ENCODE results near the gene JOSD1. TPM values are rescaled to one million over a fixed set of nuclear protein-coding genes. Genes with fewer than 3 reads are reported as not detected.

Gene JOSD1
- total and polyA plus RNA-seq, 2 donors (not counting 3 experiments of a cell fraction or from before 2014, with no cell fraction given) = 61.7 to 73.1 TPM

GRCh38 chr22:38727123-38727522 lies 26.4 kb upstream of the JOSD1 start:
- H3K9ac ChIP-seq (replicated peaks; ENCODE audit: extremely low read depth, insufficient read depth, low read length) = no peak overlapping the region
- H4K20me1 ChIP-seq (replicated peaks; ENCODE audit: control insufficient read depth, extremely low read depth, insufficient read depth, low read length) = no peaks in the 10 kb centered on the region
- no peaks in the 10 kb centered on the region for H3K9me3 ChIP-seq (replicated peaks; ENCODE audit: control insufficient read depth, insufficient read depth, low read length)
- no peaks in the 10 kb centered on the region for H3K9me1 ChIP-seq (replicated peaks; ENCODE audit: control insufficient read depth, extremely low read depth, insufficient read depth, low read length)
- H3K4me3 ChIP-seq (replicated peaks in 1 of 3; ENCODE audit: insufficient read depth in 1 of 3, low read depth in 1 of 3, low read length in 3 of 3) = no peak overlapping the region
- ChIA-PET CTCF (no interaction called here), POLR2A (interaction anchor here (0.6 kb wide), 1 partner anchor 64 kb away, joined by 5 read pairs; no protein-coding TSS in a partner anchor)
- TF ChIP-seq MAX (IDR thresholded peaks at IDR 0.05; ENCODE audit: insufficient read depth, insufficient read length) = no peak
- no peak for TF ChIP-seq JUN (IDR thresholded peaks at IDR 0.05; ENCODE audit: borderline replicate concordance, insufficient read depth, insufficient read length, low read depth)
- no peak for TF ChIP-seq POLR2AphosphoS5 (IDR thresholded peaks at IDR 0.05; ENCODE audit: insufficient read depth, low read depth, low read length)
- no peak for TF ChIP-seq FOS (IDR thresholded peaks at IDR 0.05; ENCODE audit: borderline replicate concordance, insufficient read depth, low read length)
- TF ChIP-seq POLR2A (IDR thresholded peaks at IDR 0.05; ENCODE audit: low read depth, low read length) = no peak
- TF ChIP-seq MYC (IDR thresholded peaks at IDR 0.05; ENCODE audit: low read depth, low read length) = no peak
- TF ChIP-seq, protein P1, sequence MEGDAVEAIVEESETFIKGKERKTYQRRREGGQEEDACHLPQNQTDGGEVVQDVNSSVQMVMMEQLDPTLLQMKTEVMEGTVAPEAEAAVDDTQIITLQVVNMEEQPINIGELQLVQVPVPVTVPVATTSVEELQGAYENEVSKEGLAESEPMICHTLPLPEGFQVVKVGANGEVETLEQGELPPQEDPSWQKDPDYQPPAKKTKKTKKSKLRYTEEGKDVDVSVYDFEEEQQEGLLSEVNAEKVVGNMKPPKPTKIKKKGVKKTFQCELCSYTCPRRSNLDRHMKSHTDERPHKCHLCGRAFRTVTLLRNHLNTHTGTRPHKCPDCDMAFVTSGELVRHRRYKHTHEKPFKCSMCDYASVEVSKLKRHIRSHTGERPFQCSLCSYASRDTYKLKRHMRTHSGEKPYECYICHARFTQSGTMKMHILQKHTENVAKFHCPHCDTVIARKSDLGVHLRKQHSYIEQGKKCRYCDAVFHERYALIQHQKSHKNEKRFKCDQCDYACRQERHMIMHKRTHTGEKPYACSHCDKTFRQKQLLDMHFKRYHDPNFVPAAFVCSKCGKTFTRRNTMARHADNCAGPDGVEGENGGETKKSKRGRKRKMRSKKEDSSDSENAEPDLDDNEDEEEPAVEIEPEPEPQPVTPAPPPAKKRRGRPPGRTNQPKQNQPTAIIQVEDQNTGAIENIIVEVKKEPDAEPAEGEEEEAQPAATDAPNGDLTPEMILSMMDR (IDR thresholded peaks at IDR 0.05; ENCODE audit: extremely low read depth in 1 of 2, insufficient read depth in 1 of 2, low read depth in 1 of 2, low read length in 2 of 2) = no peak
- no peak for TF ChIP-seq GATA2 (IDR thresholded peaks at IDR 0.05; ENCODE audit: insufficient read depth, insufficient read length, low read depth, low read length)
- no peak for TF ChIP-seq EZH2 (IDR thresholded peaks at IDR 0.05; ENCODE audit: borderline replicate concordance, low read depth, low read length, severe bottlenecking)
- intact Hi-C loops (cut with micrococcal nuclease) (no loop called here), dilution Hi-C loops (cut with MboI; ENCODE audit: extremely low pct_ligation_motif_present, low sequenced_read_pairs) (no loop called here)
- H3K27ac ChIP-seq (ENCODE audit: insufficient read depth, low read depth, low read length) = no peak overlapping the region
- H3K27me3 ChIP-seq (ENCODE audit: control insufficient read depth in 2 of 2, insufficient read depth in 2 of 2, low read length in 2 of 2) = no peaks in the 10 kb centered on the region
- H3K79me2 ChIP-seq (ENCODE audit: control insufficient read depth, insufficient read depth, low read length) = no peaks in the 10 kb centered on the region
- no TSS peak for BruUV-seq (replicated peaks)
- no peaks in the 10 kb centered on the region for H3K4me1 ChIP-seq (ENCODE audit: control insufficient read depth, extremely low read depth, insufficient read depth, low read length)
- no peak for FAIRE-seq
- no peak for DNase-seq (ENCODE audit: low read depth, low spot score)
- peaks cover 16 to 60% of the 10 kb centered on the region in 2 experiments for H3K36me3 ChIP-seq (ENCODE audit: control insufficient read depth in 2 of 2, extremely low read depth in 1 of 2, insufficient read depth in 2 of 2, low read length in 2 of 2)
- no peak overlapping the region for H2AFZ ChIP-seq (ENCODE audit: low read depth, low read length)
- no peak overlapping the region for H3K4me2 ChIP-seq (ENCODE audit: insufficient read depth, low read length)
